NCI-H1694 treated with DMSO at 0.1 percent for 48 hours (cell line): ENCODE data around the gene SAP25.
A peak's percentile ranks its signal among the peaks of the same experiment; 100 is the strongest.

Experiments
- DNase-seq: peaks from one replicate; lab custom pipeline; 2025; lab: John Stamatoyannopoulos, UW

The SAP25 gene

DNA sequence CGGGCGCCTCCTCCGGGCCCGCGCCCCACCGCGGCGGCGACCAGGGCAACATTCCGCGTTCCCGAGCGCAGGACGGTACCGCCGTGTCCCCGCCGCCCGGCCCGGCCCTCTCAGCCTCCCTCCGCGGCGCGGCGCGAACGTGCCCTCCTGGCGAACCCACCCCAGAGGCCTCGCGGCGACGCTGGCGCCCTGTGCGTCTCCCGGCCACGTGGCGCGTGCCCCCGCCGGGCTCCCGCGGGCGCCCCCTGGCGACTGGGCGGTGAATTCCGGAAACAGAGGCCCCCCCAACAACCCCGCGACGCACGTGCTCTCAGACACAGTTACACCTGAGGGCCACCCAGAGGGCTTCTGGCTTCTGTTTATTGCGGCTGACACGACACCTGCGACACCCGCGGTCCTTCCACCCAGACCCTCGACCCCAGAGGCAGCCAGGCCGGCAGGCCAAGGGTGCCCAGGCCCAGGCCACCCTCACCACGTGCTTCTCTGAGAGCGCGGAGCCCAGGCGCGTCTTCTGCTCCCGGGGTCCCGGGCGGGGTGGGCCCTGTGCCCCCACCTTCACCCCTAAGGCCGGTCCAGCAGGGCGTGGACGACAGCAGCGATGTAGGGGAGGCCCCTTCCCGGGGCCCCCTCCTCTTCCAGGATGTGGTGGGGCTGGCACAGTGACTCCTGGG, at the start of gene SAP25:
Gene SAP25 (minus strand): TSS at position 210 of the 671 bp plus-strand sequence. CDS start 158 bp downstream, at position 52.
- no peak for DNase-seq

DNA sequence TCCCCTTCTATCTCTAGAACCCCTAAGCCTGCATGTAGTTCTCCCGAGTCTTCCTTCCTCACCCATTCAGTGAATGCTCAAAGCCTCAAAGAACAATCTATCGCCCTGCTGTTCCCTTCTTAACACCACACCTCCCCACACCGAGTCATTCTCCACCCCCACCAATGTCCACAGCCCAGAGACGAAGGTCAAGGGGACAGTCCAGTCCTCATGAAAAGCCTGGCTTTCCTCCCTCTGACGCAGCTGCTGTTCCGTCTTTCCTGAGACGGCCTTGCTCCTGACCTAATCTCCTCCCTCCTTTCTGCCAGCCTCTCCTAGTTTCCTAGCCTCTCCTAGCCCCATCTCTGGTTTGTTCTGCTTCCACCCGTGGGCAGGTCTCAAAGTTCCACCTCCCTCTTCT, 47.9 kb upstream of the SAP25 start:
- DNase-seq, result no peak

DNA sequence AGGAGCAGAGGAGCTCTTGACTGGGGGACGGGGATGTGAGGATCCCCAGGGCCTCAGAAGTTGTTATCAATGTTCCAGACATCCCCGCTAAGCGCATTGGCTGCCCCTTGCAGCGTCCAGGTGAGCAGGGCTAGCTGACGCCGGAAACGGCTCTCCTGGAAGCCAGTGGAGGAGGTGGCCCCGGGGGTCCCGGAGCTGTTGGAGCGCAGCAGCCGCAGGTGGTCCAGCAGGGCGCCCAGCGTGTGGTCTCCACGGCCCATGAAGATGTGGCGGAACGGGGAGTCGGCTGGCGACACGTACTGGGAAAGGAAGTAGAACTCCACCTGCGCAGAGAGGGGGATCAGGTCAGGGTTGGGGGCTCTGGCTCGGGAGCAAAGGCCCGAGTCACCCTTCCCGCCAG, 47.1 kb upstream of the SAP25 start:
- no peak for DNase-seq

DNA sequence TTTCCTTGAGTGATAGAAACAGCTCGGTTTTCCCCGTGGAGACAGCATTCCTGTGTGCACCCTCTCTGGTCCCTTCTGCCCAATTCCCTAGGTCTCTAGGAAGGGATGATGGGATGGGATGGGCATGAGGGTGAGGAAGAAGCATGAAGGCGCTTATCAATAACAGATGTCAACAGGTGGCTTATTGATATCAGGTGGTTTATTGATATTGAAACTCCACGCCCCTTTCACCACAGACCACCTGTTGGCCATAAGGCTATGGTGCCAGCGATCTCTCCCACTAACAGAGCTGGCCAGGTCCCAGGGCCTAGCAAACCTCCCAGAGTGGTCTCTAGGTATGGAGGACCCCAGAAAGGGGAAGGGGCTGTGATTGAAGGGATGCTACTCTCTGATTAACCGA, 46.5 kb upstream of the SAP25 start:
- no peak for DNase-seq

DNA sequence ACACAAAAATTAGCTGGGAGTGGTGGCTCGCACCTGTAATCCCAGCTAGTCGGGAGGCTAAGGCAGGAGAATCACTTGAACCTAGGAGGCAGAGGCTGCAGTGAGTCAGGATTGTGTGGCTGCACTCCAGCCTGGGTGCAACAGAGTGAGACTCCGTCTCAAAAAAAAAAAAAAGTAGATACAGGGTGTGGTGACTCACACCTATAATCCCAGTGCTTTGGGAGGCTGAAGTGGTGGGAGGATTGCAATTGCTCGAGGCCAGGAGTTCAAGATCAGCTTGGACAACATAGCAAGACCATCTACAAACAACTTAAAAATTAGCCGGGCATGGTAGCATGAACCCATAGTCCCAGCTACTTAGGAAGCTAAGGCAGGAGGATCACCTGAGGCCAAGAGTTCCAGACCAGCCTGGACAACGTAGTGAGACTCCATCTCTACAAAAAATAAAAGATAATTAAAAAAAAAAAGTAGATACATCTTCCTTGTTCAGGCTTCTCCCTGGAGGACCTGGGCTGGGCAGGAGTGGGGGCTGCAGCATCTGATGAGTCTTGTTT, 40.7 kb upstream of the SAP25 start:
- DNase-seq, result no peak

DNA sequence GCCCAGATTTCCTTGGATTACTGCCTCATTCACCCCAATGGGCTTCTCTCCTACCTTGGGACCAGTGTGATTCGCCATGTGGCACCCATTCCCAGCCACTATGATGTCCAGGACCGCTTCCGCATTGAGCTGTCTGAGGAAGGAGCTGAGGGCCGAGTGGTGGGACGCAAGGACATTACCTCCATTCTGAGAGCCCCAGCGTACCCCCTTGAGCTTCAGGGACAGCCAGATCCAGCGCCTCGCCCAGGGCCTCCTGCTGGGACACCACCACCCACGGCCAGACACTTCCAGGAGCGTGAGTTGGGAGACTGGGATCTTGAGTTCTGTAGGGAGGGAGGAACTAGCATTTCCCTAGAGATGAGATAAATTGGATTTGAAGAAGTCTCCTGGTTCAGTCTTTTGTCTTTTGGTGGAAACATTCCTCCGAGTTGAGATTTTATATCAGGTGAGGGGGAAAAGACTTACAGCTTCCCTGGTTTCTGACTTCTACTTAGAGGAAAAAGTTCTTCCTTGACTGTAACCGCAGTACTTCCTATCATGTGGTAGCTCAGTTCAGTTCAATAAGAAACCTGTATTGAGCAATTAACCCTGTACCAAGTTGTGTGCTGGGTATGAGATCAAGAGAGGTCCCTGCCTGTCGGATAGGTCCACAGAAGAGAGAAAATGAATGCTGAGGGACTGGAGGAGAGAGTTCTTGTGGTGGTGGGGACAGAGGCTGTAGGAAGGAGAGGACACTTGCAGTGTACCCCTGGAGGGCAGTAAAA, 39.9 kb upstream of the SAP25 start:
- no peak for DNase-seq

DNA sequence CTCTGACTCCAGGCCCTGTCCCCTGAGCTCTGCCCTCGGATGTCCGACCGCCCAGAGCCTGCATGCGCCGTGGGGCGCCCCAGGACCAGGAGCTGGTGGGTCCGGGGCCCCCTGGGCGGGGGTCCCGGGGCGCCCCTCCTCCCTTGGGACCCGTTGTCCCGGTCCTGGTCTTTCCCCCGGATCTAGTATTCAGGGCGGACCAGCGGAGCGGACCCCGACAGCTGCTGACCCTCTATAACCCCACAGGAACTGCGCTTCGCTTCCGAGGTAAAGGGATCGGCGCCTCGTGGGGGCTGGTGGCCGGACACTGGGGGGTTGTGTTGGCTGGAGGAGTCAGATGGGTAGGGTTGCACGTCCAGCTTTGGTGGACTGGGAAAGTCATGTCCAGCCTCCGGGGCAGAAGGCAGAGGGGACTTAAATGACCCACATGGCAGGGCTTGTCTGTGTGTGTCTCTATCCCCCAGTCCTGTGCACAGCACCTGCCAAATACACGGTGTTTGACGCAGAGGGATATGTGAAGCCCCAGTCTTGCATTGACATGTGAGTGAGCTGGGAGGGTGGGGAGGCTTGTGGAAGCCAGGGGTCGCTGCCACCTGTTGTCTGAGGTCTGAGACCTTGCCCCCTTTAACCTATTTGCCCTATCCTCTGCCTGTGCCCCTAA, 39.2 kb upstream of the SAP25 start:
- DNase-seq, result no peak

DNA sequence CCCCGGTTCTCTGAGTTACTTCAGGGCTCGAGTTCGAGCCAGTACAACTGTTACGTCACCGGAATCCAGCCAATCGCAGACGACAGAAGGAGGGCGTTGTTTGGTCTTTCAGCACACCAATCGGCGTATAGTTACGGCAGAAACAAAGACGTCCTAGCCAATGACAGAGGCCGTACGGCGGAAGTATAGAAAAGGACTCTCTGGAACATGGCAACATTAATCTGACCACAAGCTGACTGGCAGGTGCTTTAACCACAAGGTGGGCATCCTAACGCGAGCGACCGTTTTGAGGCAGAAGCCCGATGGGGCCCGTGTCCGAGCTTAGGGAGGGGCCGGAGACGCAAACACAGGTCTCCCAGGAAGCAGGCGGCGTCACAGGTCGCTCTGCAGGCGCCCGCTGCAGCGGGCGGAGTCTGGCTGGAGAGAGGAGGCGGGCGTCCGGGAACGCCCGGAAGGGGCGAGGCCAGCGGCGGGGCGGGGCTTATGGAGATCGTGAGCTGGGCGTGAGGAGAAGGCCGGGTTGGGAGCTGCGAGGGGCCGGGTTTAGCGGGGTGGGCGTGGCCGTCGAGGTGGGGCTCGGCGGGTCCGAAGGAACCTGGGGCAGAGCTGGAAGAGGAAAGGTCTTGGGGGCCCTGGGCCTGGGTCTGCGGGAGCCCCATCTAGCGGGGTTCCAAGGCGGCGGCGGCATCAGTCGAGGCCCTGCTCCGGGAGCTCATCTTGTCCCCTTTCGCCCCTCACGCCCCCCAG, 38.5 kb upstream of the SAP25 start, which contains the start of gene MOSPD3:
Gene MOSPD3 (plus strand): TSS at position 558 of the 747 bp plus-strand sequence. CDS start 252 bp downstream, outside the sequence.
- DNase-seq, result peak; percentile 99

DNA sequence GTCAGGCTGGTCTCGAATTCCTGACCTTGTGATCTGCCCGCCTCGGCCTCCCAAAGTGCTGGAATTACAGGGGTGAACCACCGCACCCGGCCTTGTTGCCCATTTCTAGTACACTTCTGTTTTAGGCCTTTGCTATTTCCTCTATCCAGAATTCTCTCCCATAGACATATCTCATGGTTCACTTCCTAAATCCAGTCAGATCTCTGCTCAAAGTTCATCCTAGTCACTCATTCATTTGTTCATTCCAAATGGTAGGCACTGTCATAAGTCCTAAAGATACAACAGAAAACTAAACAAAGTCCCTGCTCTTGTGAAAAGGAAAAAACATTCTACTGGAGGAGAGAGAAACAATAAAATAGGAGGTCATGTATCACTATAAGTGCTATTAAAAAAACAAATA, 36.3 kb upstream of the SAP25 start:
- DNase-seq, result no peak

DNA sequence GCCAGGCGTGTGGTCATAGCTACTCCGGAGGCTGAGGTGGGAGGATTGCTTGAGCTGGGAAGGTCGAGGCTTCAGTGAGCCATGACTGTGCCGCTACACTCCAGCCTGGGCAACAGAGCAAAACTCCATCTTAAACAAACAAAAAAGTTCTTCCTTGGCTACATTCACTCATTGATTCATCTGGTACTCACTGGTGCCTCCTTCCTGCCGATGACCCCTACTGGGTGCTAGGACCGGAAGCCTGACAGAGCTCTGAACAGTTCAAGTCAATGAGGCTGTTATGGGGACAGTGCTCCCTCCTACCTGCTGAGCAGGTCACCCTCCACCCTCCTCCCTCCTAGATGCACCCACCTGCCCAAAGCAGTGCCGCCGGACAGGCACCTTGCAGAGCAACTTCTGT, 33.4 kb upstream of the SAP25 start:
- no peak for DNase-seq

DNA sequence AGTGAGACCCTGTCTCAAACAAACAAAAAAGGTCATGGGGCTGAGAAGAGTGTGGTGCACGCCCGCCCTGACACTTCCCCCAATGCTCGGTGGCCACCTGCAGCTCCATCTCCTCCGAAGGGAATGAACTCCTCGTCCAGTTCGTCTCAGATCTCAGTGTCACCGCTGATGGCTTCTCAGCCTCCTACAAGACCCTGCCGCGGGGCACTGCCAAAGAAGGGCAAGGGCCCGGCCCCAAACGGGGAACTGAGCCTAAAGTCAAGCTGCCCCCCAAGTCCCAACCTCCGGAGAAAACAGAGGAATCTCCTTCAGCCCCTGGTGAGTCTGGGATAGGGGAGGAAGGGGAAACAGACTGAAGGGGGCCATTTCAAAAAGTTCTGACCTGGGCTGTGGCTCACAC, 32.6 kb upstream of the SAP25 start:
- DNase-seq, result no peak

DNA sequence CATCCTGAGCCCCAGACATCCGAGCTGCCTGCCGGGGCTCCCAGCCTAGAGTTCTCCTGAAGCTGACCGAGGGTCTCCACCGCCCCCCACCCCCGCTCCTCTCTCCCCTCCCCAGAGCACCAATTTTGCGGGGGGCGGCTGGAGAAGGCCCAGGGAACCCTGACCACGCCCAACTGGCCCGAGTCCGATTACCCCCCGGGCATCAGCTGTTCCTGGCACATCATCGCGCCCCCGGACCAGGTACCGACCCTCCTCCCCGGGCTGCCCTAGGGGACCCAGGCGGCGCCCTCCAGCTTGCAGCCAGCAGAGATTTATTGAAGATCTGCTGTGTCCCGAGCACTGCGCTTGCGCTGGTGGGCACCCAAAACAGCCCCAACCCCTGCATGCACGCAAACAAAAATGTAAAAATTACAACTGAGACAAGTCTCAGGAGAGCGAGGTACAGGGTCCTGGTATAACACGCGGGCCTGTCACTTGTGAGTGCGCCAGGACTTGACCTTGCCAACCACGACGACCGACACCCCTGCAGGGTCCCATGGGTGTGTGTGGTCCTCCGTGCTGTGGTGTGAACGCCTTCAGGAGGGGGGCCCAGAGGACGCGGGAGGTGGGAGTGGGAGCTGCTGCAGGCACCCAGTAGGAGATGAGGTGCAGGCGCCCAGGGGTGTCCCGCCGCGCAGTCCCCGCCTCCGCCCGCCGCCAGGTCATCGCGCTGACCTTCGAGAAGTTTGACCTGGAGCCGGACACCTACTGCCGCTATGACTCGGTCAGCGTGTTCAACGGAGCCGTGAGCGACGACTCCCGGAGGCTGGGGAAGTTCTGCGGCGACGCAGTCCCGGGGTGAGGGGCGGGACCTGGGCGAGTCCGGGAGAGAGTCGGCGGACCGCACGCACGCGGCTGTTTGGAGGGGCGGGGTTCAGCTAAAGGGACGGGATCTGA, 31.5 kb upstream of the SAP25 start:
- no peak for DNase-seq

DNA sequence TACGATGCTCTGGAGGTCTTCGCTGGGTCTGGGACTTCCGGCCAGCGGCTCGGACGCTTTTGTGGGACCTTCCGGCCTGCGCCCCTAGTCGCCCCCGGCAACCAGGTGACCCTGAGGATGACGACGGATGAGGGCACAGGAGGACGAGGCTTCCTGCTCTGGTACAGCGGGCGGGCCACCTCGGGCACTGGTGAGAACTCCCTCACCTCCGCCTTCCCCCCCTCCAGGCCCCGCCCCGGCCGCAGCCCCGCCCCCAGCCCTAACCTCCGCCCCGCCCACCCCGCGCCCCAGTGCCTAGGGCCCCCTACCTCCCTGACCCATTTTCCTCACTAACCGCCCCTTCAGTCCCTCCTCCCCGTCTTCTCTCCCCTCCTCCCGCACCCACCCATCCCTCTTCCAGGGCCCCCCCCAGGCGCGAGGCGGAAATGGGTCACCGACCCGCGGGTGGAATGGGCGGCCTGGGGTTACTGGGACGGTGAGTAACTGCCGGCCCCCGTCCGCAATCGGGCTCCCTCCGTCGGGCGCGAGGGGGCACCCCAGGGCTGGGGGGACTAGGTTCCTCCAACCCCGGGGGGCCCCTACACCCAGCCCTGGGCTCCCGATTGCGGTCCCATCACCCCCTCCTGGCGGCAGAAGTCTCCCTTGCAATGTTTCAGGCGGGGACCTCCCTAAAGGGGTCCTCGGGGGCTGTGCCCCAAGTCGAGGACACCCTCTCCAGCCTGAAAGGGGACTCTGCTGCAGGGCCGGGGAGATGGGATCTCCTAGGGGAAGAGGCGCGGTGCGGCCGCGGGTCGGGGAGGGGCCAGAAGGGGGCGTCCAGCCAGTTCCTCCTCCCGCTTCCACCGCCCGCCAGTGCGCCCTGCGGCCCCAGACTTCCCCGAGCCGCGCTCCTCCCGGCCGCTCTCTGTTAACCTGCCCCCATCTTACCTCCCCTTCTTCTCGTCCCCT, 30.6 kb upstream of the SAP25 start:
- peak; percentile 25 for DNase-seq

DNA sequence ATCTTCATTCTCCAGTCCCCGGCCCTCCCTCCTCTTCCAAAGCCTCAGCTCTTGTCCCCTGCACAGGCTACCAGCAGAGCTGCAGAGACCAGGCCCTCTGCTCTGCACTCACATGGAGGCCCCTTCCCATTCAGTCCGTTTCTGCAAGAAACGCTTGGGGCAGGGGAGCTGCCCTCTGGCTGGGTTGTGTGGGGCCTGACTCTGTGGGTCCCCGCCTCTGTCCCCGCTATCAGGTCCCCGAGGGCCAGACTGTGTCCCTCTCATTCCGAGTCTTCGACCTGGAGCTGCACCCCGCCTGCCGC, 30.0 kb upstream of the SAP25 start:
- no peak for DNase-seq

DNA sequence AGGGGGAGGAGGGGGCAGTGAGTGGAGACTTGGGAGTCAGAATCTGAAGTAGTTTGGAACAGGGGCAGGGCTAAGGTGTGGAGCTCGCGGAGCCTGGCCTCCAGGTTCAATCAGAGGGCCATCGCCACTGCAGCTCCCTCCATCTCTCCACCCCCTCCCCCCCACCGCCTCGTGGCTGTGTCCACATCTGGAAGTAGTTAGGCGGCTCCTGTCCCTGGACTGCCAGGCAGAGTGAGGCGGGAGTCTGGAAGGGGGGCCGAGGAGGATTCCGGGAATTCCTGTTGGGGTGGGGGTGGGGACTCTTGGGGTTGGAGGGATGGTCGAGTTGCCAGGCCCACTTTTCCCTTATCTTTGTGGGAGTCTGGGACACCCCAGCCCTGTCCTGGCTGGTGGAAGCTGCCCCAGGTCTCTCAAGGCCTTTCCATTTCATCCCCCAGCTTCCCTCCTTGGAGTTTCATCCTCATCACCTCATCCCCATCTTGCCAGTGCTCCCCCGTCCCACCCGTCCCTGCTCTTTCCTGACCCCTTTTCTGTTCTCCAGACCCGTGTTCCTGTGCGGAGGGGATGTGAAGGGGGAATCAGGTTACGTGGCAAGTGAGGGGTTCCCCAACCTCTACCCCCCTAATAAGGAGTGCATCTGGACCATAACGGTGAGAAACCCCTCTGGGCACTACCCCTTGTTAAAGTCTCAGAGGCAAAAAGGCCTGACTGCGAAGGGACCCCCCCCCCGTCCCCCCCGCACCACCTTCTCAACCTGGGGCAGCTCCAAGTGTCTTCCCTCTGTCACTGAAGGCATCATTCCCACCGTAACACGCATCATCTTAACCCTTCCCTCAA, 29.4 kb upstream of the SAP25 start:
- DNase-seq, result no peak

DNA sequence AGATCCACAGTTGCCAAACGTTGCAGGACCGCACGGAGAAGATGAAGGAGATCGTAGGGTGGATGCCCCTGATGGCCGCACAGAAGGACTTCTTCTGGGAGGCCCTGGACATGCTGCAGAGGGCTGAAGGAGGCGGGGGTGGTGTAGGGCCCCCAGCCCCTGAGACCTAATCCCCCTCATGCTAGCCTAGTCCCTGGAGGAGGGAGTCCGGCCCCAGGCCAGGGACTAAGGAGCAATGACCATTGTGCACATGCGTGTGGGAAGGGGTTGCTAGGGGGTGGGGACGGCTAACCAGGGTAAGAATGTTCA, 27.0 kb upstream of the SAP25 start:
- no peak for DNase-seq

DNA sequence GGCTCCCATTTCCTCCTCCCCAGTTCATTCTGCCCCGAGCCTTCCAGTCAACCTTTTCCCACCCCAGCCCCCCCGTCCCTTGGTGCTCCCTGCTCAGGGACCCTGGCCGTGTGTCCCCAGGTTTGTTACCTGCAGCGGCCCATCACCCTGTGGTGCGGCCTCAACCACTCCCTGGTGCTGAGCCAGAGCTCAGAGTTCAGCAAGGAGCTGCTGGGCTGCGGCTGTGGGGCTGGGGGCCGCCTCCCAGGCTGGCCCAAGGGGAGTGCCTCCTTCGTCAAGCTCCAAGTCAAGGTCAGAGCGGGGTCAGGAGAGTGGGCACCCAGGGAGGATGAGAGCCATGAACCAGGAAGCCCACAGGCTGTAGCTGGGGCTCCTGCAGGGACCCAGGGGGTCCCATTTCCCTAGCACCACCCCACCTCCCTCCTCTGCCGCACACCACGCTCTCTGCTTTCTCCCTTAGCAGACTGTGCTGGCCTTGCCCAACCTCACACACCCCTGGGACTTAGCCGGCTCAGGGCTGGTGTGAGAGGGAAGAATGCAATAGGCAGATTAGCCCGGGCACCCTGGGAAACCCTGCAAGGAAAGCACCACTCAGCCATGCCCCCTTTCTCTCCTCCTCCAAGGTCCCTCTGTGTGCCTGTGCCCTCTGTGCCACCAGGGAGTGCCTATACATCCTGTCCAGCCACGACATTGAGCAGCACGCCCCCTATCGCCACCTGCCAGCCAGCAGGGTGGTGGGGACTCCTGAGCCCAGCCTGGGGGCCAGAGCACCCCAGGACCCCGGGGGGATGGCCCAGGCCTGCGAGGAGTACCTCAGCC, 26.4 kb upstream of the SAP25 start:
- DNase-seq, result no peak

DNA sequence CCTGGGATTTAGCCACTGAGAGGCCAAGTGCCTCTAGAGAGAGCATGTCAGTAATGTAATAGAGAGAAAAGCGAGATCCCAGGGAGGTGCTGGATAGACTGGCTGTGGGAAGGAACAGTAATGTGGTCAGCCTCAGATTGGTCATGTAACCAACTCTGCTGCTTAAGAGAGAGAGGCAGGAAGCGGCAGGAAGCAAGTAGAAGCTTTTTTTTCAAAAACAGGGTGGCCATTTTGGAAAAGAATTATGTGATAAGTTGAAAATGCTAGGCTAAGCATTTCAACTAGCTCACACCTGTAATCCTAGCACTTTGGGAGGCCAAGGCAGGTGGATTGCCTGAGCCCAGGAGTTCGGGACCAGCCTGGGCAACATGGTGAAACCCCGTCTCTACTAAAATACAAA, 24.7 kb upstream of the SAP25 start:
- DNase-seq, result no peak
